Mammary epithelial cell (primary cell): Measurements from ENCODE around the gene DENND4C.
"Not testable (repeated sequence)": the region's sequence is repeated elsewhere in the genome, so short reads cannot be mapped to it uniquely, and the experiment has no call there.

Source experiments
- EZH2 ChIP-seq: IDR thresholded peaks from 2 replicates; pipeline ENCODE4 v1.6.1; 2012; ENCODE audit warnings: low read length, inconsistent platforms, borderline replicate concordance
- TF ChIP-seq, protein P1 (sequence below), 2 donors: IDR thresholded peaks in 1 of 2; conservative IDR thresholded peaks in 1 of 2; 2 replicates each; pipeline ENCODE4 v1.5.1; 2011 to 2012; ENCODE audit warnings: inconsistent platforms in 2 of 2, low read length in 2 of 2, mild to moderate bottlenecking in 2 of 2, control low read depth in 1 of 2, low read depth in 1 of 2; ENCODE audit not compliant: insufficient read depth in 1 of 2; ENCODE audit errors: extremely low read depth in 1 of 2

DNA sequence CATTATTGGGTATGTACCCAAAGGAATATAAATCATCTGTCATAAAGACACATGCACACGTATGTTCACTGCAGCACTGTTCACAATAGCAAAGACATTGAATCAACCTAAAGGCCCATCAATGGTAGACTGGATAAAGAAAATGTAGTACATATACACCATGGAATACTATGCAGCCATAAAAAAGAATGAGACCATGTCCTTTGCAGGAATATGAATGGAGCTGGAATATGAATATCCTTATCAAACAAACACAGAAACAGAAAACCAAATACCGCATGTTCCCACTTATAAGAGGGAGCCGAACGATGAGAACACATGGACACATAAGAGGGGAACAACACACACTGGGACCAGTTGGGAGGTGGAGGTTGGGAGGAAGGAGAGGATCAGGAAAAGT, 159.0 kb downstream of the DENND4C start:
- TF ChIP-seq, protein P1, sequence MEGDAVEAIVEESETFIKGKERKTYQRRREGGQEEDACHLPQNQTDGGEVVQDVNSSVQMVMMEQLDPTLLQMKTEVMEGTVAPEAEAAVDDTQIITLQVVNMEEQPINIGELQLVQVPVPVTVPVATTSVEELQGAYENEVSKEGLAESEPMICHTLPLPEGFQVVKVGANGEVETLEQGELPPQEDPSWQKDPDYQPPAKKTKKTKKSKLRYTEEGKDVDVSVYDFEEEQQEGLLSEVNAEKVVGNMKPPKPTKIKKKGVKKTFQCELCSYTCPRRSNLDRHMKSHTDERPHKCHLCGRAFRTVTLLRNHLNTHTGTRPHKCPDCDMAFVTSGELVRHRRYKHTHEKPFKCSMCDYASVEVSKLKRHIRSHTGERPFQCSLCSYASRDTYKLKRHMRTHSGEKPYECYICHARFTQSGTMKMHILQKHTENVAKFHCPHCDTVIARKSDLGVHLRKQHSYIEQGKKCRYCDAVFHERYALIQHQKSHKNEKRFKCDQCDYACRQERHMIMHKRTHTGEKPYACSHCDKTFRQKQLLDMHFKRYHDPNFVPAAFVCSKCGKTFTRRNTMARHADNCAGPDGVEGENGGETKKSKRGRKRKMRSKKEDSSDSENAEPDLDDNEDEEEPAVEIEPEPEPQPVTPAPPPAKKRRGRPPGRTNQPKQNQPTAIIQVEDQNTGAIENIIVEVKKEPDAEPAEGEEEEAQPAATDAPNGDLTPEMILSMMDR (conservative IDR thresholded peaks at IDR 0.05 in 1 of 2, IDR thresholded peaks at IDR 0.05 in 1 of 2; ENCODE audit: extremely low read depth in 1 of 2, insufficient read depth in 1 of 2, low read depth in 1 of 2, low read length in 2 of 2): not testable (repeated sequence)
- TF ChIP-seq EZH2: not testable (repeated sequence)
